Measurements from ENCODE around the gene PRKAG2. TPM values are rescaled to one million over a fixed set of nuclear protein-coding genes. Genes with fewer than 3 reads are reported as not detected.

The PRKAG2 gene
- total and polyA plus RNA-seq, 2 of the 13 experiments (the other 11 are each of a cell fraction or from before 2014, with no cell fraction given): 0.90 to 1.3 TPM

GRCh38 chr7:151695951-151696541 lies 180.9 kb downstream of the PRKAG2 start:
- no peak overlapping the region for H3K4me3 ChIP-seq (replicated peaks in 1 of 3; ENCODE audit: insufficient read depth in 1 of 3, low read depth in 2 of 3, low read length in 3 of 3)
- CTCF ChIA-PET (ENCODE audit: low intra/inter-chr PET ratio, low total read pairs): no interaction called here
- H3K4me1 ChIP-seq (ENCODE audit: insufficient read depth, low read length): peaks cover 22% of the 10 kb centered on the region
- intact Hi-C loops (cut with micrococcal nuclease; ENCODE audit: unreplicated experiment) (no loop called here), in situ Hi-C loops (cut with HindIII; ENCODE audit: extremely low pct_ligation_motif_present, low pct_unique_long_range_greater_than_20kb) (no loop called here)
- DNase-seq (ENCODE audit: low spot score) (no peak), ATAC-seq (no peak), FAIRE-seq (no peak)
- no TSS peak for BruUV-seq (replicated peaks)
- H3K79me2 ChIP-seq (ENCODE audit: insufficient read depth, low read length): no peaks in the 10 kb centered on the region
- no peak overlapping the region for H3K9ac ChIP-seq (ENCODE audit: insufficient read depth, low read depth, low read length)
- no peak for TF ChIP-seq ZNF12 (CRISPR knock-in tag; IDR thresholded peaks at IDR 0.05)
- TF ChIP-seq BCL6 (CRISPR knock-in tag; IDR thresholded peaks at IDR 0.05): no peak
- no peak for TF ChIP-seq GABPA (IDR thresholded peaks at IDR 0.05; ENCODE audit: low read depth, low read length)
- TF ChIP-seq GABPA (CRISPR knock-in tag; IDR thresholded peaks at IDR 0.05; ENCODE audit: low read depth): no peak
- TF ChIP-seq ZNF383 (CRISPR knock-in tag; IDR thresholded peaks at IDR 0.05; ENCODE audit: borderline replicate concordance): no peak
- no peak for TF ChIP-seq ARID5B (CRISPR knock-in tag; IDR thresholded peaks at IDR 0.05)
- no peak for TF ChIP-seq ZNF619 (CRISPR knock-in tag; IDR thresholded peaks at IDR 0.05)
- TF ChIP-seq FOXA3 (CRISPR knock-in tag; IDR thresholded peaks at IDR 0.05): no peak
- no peak for TF ChIP-seq NFIB (CRISPR knock-in tag; IDR thresholded peaks at IDR 0.05; ENCODE audit: borderline replicate concordance)
- no peak for TF ChIP-seq ELK4 (CRISPR knock-in tag; IDR thresholded peaks at IDR 0.05; ENCODE audit: borderline replicate concordance)
- TF ChIP-seq ARID3A (IDR thresholded peaks at IDR 0.05; ENCODE audit: low read depth, low read length): no peak
- TF ChIP-seq ZSCAN30 (CRISPR knock-in tag; IDR thresholded peaks at IDR 0.05): no peak
- TF ChIP-seq ZSCAN20 (CRISPR knock-in tag; IDR thresholded peaks at IDR 0.05; ENCODE audit: borderline replicate concordance): no peak
- no peak for TF ChIP-seq FIP1L1 (IDR thresholded peaks at IDR 0.05; ENCODE audit: borderline replicate concordance, insufficient read depth, low read depth, low read length)
- TF ChIP-seq ZNF576 (CRISPR knock-in tag; IDR thresholded peaks at IDR 0.05): no peak
- no peak for TF ChIP-seq RBFOX2 (IDR thresholded peaks at IDR 0.05; ENCODE audit: low read depth, low read length)
- TF ChIP-seq ZNF17 (CRISPR knock-in tag; IDR thresholded peaks at IDR 0.05): no peak
- no peak for TF ChIP-seq ZNF83 (CRISPR knock-in tag; IDR thresholded peaks at IDR 0.05; ENCODE audit: borderline replicate concordance)
- TF ChIP-seq ZNF552 (CRISPR knock-in tag; IDR thresholded peaks at IDR 0.05; ENCODE audit: borderline replicate concordance): no peak
- no peak for TF ChIP-seq ERF (CRISPR knock-in tag; IDR thresholded peaks at IDR 0.05)
- H3K27ac ChIP-seq (ENCODE audit: extremely low read length, insufficient read depth, low read length): no peak overlapping the region
- H3K36me3 ChIP-seq (replicated peaks in 1 of 2; ENCODE audit: control insufficient read depth in 1 of 2, insufficient read depth in 2 of 2, low read length in 2 of 2): no peaks in the 10 kb centered on the region
- POLR2A ChIA-PET: no interaction called here
- H2AFZ ChIP-seq (ENCODE audit: low read length): no peak overlapping the region
- no peak overlapping the region for H3K4me2 ChIP-seq (ENCODE audit: low read depth, low read length)
- 77% methylated on average over 18 of the region's 24 CpGs for WGBS (ENCODE audit: low lambda C conversion rate)
- no peaks in the 10 kb centered on the region for H4K20me1 ChIP-seq (ENCODE audit: insufficient read depth, low read length)
- no peaks in the 10 kb centered on the region for H3K9me3 ChIP-seq (ENCODE audit: low read length)
- peaks cover 1 to 31% of the 10 kb centered on the region in 2 experiments; a peak in 3 of 5 replicates for H3K27me3 ChIP-seq (ENCODE audit: control insufficient read depth in 1 of 2, insufficient read depth in 2 of 2, low read length in 2 of 2)
